ENCODE results near the gene STARD5.
"Not testable (repeated sequence)": the region's sequence is repeated elsewhere in the genome, so short reads cannot be mapped to it uniquely, and the experiment has no call there.

The STARD5 gene, protein sequence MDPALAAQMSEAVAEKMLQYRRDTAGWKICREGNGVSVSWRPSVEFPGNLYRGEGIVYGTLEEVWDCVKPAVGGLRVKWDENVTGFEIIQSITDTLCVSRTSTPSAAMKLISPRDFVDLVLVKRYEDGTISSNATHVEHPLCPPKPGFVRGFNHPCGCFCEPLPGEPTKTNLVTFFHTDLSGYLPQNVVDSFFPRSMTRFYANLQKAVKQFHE

DNA sequence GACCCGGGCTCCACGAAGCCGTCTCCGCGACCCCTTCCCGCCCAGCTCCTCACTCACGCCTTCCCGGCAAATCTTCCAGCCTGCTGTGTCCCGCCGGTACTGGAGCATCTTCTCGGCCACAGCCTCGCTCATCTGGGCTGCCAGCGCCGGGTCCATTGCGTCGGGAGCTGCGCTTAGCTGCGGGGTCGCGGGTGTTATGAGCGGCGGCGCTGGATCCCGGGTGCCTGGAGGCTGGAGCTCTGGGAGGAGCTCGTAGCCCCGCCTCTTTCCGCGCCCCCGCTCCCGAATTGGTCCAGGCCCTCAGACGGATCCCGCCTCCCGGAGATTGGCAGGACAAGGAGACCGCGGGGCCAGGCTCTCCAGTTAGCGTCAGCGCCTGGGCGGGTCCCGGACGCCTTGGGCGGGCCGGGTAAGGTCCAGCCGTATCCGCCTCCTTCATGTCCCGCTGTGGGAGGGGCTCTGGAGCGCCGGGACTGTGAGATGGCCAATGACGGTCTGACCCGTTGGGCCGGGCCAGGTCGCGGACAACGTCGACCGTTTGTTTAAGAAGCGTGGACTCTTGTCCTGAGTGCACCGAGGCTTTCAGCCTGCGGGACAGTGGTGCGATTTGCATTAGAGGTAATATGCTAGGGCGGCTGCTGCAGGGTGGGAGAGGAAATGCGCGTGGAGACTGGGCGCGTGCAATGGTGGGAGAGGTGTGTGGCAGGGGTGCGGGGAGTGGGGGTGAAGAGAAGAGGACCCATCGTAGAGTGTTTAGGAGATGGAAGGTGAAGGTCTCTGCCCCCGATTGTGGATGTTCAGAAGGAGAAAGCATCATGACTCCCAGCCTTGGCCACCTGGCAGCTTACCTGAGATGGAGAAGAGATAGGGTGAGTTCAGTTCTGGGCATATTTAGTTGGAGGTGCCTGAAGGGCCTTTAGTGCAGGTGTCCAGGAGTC, at the start of gene STARD5:
Gene STARD5 (minus strand): TSS at position 198 of the 938 bp plus-strand sequence. CDS start 42 bp downstream, at position 156.
- DNase-seq (ENCODE audit: low read depth in 1 of 2, low spot score in 1 of 2): peak; percentile 91 to 93

DNA sequence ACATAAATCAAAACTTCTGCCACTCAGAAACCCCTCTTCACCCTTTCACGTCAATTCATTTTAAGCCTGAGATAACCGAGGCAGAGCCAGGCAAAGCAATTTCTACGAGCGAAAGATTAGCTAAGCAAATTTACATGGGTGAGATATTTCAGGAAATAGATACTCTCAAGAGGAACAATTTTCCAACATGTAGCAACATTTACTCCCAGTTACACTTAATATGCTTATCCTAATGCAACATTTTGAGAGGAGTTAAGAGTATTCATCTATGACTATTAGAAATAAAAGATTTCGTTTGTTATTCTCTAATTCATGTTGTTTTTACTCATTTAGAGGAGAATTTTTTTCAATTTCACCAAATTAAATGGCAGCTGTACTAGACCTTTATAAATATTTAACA, 49.2 kb upstream of the STARD5 start:
- no peak for DNase-seq (ENCODE audit: low read depth in 1 of 2, low spot score in 1 of 2)

DNA sequence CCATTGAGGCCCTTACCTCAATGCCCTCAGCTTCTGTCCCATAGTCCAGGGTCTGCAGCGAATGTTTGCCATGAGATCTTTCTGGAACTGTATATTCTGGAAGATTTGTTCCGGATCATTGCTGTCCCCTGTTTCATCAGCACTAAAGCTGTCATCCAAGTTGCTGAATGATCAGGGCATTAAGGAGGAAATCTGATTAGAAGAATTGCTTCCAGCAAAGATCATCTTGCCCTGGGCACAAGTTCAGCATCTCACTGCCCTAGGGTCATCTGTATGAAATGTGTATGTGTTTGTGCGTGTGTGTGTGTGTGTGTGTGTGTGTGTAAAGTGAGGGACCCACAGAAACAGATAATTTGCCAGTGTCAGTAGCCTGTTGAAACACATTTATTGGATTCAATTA, 48.6 kb upstream of the STARD5 start:
- DNase-seq (ENCODE audit: low read depth in 1 of 2, low spot score in 1 of 2): no peak

DNA sequence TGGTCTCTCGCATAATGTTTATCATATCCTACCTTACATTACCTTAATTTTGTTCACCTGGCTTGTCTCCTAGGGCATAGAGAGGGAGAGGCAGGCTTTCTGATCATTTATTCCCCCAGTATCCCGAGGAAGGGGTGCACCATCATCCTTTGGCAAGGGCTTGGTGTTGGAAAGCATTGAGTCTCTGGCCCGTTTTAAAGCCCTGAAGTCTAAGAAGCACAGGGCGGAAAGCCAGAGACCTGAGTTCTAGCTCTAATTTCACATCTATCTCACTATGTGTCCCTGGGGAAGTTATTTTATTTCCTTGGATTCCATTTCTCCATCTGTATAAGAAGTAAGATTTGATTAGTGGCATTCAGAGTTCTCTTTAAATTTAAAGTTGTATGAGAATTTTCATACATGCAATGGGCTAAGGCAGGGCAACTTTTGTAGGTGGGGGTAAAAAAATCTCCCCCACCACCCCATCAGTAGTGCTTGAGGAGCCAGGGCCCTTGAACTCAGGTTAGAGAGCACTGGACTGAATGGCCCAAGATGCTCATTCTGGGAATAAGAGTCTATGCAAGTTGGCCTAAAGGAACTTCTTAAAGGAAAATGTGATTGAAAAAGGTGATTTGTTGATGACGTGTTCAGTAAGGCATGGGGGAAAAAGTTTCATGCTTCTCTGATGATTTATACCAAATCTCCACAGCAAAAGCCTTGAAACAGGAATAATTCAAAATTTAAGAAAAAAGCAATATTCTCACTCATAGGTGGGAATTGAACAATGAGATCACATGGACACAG, 40.0 kb upstream of the STARD5 start:
- no peak for DNase-seq (ENCODE audit: low read depth in 1 of 2, low spot score in 1 of 2)

DNA sequence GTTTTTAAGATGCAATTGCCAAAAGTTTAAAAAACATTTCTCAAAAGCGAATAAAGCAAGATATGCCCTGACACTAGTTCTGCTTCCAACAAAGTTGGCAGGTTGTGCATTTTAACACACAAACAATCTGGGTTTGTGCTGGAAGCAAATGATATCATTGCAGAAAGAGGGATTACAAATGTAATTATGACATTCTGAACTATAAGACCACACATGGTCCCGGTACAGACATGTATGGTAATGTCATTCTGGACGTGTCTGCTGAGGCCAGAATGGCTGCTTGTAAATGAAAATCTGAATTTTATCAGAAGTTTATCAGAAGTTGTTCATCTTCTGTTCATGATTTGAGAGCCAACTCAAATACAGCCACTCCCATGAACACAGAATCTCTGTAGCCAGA, 39.3 kb upstream of the STARD5 start:
- no peak for DNase-seq (ENCODE audit: low read depth in 1 of 2, low spot score in 1 of 2)

DNA sequence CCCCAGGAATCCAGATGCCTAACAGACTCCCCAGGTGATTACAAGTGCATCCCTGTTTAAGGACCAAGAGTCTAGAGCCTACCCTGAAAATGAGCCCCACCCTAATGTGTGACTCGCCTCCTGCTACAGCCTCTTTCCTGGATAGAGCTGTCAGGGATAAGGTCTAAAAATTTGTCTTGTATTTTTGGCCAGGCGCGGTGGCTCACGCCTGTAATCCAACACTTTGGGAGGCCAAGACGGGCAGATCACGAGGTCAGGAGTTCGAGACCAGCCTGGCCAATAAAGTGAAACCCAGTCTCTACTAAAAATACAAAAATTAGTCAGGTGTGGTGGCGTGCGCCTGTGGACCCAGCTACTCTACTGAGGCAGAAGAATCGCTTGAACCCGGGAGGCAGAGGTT, 38.8 kb upstream of the STARD5 start:
- no peak for DNase-seq (ENCODE audit: low read depth in 1 of 2, low spot score in 1 of 2)

DNA sequence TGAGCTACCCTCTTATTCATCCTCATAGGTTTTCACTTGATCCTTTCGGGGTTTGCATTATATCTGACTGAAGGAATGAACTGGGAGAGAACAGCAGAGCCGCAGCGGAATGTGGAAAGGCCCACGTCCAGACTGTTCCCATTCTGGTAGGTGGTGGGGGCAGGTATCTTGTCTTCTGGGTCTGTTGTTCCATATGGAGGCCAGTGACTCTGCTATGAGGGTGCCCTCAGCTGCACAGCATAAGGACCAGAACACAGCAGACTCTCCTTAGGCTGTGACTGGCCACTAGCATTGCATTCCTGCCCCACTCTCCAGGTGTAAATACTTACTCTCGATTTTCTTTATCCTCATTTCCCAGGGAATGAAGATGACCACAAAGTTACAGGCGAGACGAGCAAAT, 38.0 kb upstream of the STARD5 start:
- no peak for DNase-seq (ENCODE audit: low read depth in 1 of 2, low spot score in 1 of 2)

DNA sequence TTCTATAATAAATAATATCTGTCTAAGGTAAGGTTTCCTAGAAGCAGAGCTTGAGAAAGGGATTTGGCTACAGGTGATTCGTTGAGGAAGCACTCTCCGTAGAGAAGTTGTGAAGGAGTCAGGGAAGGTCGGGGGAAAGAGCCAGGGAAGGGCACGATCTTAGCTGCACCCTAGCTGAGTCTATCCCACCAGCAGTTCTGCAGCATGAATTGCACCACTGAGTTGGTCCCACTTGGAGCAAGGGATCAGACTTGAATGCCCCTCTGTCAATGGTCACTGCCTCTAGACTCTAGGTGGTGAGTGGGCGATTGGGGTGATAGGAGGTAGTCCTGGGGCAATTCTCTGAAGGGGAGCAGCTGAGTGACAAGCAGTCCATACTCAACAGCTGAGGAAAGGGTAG, 36.5 kb upstream of the STARD5 start:
- DNase-seq (ENCODE audit: low read depth in 1 of 2, low spot score in 1 of 2): no peak

DNA sequence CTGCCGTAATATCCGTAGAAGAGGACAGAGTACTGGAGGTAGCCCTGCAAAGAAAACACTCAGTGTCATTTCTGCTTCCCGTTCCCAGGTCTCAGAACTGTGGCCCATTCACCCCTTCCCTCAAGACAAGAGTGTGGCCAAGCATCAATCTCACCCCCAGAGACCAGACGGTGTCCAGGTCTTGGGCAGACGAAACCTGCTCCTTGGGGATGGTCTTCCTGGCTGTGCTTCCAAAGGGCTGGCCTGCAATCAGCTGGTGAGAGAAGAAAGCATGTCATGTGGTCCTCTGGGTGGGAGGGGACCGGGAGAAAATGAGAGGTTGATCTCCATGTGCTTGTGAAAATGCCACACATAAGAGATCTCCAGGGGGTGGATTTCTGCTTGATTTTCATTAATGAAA, 34.3 kb upstream of the STARD5 start:
- no peak for DNase-seq (ENCODE audit: low read depth in 1 of 2, low spot score in 1 of 2)

DNA sequence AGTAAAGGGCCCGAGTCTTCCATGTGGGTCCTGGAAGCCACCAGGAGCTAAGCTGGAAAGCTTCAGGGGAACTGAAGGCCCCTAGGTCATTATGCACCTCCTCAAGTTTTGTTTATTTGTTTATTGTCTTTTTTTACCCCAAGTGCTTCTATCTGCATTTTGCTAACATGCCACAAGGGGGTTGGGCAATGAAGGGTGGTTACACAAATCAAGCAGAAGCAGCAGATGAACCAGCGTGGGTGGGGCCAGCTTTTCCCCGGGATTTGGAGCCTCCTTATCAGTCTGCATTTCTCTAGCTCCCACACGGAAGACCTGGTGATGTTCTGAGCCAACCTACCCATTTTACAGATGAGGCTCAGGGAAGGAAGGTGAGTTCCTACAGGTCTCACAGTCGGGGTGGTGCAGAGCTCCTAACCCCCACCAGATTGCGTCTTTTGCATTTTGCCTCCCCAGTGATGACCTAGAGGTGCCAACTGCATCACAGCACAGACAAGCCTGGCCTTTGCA, 33.3 kb upstream of the STARD5 start:
- no peak for DNase-seq (ENCODE audit: low read depth in 1 of 2, low spot score in 1 of 2)

DNA sequence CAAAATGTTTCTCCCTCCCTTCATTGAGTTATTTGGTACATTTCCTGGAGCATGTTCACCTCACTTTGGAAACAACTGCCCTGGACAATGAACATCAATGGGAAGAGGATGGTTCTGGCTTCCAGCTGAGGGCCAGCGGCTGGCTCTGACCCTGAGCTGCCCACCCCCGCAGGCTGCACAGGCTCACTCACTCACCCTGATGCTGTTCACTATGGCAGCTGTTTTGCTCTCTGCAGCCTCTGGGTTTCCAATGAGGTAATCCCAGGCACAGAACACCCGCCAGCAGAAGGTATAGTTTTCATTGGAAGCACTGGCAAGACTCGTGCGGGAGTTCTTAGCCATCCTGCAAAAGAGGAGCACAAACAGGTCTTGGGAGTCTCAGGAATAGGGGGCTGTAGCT, 32.3 kb upstream of the STARD5 start:
- DNase-seq (ENCODE audit: low read depth in 1 of 2, low spot score in 1 of 2): no peak

DNA sequence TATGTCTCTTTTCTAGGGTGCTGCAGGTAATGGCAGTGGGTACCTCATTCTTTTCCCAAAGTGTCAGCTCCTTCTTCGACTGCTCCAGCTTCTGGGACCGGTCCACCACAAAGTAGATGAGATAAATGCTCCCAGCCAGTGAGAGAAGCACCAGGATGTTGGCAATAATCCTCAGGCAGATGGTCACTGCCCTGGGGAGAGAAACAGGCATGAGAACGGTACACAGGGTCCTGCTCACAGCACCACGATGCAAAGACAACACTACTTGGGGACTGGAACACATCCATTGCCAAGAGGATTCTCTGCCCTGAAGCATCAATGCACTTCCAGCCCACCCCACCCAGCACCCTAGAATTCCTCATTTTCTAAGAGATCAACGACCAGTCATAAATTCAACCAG, 27.7 kb upstream of the STARD5 start:
- DNase-seq (ENCODE audit: low read depth in 1 of 2, low spot score in 1 of 2): no peak

DNA sequence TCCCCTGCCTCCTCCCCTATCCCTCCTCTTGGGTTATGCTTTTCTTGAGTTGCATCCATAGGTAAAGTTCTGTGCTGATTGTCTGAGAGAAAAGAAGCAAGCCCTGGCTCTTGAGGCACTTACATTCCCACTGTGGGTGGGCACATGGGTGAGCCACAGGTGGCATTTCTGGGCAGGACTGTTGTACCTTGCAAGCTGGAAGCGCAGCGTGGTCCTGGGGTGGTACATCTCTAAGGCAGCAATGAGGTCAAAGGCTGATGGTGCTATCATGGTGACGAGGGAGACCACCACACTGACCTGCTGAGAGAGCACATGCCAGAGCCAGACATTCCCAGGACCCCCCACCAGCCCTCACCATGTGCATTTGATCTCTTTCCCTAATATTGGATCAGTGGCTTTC, 25.3 kb upstream of the STARD5 start:
- no peak for DNase-seq (ENCODE audit: low read depth in 1 of 2, low spot score in 1 of 2)

DNA sequence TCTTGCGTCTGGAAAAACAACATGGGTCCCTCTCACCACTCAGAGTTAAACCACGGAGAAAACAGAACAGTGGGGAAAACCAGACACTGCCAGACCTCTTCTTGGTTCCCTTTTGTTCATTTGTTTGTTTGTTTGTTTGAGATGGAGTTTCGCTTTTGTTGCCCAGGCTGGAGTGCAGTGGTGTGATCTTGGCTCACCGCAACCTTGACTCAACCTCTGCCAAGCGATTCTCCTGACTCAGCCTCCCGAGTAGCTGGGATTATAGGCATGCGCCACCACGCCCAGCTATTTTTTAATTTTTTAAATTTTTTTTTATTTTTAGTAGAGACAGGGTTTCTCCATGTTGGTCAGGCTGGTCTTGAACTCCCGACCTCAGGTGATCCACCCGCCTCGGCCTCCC, 24.8 kb upstream of the STARD5 start:
- DNase-seq (ENCODE audit: low read depth in 1 of 2, low spot score in 1 of 2): not testable (repeated sequence)

DNA sequence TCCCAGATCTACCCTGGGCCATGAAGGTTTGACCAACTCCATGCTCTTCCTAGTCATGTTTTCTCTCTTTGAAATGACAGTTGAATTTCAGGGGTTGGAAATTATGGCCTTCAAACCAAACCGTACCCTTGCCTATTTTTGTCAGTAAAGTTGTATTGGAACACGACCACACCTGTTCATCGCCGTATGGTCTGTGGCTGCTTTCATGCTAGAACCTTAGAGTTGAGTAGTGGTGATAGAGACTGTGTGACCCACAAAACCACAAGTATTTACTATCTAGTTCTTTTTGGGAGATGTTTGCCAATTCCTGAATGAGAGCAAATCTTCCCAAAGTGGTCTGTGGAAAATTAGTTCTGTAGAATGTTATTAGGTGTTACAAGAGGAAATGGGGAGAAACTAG, 24.0 kb upstream of the STARD5 start:
- DNase-seq (ENCODE audit: low read depth in 1 of 2, low spot score in 1 of 2): no peak

DNA sequence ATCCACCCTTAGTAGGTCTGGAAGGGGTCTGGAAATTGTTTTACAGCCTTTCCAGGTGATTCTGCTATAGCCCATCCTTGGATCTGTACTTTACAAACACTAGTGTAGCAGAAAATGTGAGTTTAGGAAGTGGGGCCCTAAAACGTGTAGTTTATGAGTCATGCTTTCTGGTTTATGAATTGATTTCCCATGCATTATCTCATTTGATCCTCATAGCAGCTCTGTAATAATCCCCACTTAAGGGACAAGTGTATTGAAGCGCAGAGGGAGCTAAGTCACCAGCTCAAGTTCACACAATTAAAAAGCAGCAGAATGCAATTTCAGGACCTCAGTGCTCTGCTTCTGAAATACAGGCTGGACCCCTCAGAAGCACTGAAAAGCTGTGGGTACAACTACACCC, 22.7 kb upstream of the STARD5 start:
- DNase-seq (ENCODE audit: low read depth in 1 of 2, low spot score in 1 of 2): no peak

DNA sequence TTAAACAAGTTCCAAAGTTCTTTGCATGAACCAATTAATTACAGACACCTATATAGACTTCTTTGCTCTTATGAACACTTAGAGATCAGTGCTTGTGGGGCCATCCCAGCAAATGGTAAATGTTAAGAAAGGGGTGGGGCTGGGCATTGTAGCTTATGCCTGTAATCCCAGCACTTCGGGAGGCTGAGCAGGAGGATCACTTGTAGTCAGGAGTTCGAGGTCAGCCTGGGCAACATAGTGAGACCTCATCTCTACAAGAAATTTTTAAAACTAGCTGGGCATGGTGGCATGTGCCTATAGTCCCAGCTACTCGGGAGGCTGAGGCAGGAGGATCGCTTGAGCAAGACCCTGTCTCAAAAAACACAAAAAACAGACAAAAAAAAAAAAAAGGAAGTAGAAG, 19.4 kb upstream of the STARD5 start:
- no peak for DNase-seq (ENCODE audit: low read depth in 1 of 2, low spot score in 1 of 2)

DNA sequence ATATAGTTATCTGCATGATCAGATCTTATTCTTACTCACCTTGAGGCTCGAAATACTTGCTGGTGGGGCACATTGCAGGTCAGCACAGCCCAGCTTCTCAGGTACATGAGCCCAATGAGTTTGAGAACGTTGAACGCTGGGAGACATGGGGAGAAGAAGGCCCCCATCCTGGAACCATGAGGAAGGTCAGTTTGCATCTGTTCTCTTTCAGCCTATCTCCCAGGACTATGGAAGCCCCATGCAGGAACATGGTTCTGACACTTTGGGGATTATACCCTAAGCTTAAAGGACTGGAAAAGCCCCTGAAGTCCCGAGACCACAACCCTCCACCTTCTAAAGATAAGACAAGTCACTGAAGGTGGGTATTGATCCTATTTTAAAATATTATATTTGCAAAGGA, 17.4 kb upstream of the STARD5 start:
- DNase-seq (ENCODE audit: low read depth in 1 of 2, low spot score in 1 of 2): no peak

DNA sequence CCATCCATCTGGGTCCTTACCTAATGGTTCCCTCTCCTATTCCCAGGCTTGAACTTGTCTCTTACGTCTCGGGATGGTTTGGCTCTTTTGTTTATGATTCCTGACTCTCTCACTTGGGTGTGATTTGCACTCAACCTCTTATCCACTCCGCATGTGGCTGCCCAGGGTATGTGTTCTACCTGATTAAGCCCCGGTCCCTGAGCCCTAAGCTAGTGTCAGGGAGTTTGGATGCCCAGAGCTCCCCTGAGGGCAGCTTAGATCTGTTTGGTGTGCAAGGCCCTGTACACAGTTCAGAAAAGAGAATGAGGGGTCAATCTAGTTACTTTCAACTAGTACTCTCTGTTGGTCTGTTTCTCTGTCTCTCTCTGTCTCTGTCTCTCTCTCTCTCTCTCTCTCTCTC, 15.9 kb upstream of the STARD5 start:
- DNase-seq (ENCODE audit: low read depth in 1 of 2, low spot score in 1 of 2): no peak

DNA sequence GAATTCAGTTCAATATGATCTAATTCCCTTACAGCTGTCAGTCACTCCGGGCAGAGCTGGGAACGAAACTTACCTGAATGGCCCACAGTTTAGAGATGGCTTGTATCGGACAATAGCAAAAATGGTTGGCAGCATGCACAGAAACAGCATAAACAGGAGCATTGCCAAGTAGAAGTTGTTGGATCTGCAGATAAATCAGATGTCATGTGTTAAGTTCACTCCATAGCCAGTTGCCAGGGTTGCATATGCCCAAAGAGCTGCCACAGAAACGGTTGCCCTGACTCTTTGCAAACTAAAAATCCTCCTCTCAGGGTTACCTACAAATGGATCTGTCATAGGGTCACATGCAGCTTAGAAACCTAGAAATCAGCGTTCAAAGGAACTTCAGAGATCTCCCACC, 15.4 kb upstream of the STARD5 start:
- DNase-seq (ENCODE audit: low read depth in 1 of 2, low spot score in 1 of 2): no peak

DNA sequence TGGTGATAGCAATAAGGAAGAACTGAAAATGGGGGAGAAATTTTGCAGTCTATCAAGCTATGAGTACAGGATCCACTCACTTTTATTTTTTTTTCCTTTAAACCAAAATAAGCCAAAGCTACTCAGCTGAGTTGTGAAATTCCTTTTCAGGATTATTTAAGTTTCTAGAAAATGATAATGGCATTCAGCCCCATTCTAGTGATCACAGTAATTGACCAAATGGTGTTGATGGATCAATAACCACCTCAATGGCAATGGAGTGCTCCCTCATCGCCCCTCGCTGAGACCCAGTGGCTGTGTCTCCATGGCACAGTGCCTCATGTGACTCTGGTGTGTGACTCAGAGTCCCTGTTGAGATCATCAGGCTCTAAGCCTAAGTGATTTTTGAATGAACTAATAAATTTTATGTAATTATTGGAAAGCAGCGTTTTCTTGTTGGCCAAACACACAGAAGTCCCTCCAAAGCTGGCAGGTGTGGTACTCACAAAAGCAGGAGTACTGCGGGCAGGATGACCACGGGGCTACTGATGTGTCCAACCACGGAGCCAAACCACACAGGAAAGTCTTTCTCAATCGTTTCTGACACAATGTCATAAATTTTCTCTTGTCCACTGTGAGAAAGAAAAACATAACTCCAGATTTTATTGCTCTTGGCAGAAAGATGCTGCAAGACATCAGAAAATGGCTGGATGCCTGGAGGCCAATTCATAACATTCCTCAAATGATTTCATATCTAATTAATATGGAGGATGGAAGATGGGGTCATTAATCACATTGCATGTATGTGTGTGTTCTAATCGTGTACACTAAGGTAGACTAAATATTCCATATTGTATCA, 14.4 kb upstream of the STARD5 start:
- DNase-seq (ENCODE audit: low read depth in 1 of 2, low spot score in 1 of 2): no peak

All from activated T-helper 1 cell treated with anti-CD3 and anti-CD28 coated beads, Interleukin-2, amount 50 U/mL, for 16 hours (primary cell).